Testis (tissue), 3 donors: ENCODE measurements around the gene ZSCAN12. TPM values are rescaled to one million over a fixed set of nuclear protein-coding genes. Genes with fewer than 3 reads are reported as not detected.
"Not testable (repeated sequence)": the region's sequence is repeated elsewhere in the genome, so short reads cannot be mapped to it uniquely, and the experiment has no call there.

Experiments
- DNase-seq: peaks from one replicate; pipeline ENCODE4 v3.0.0-alpha.2; 2019
- H3K27ac ChIP-seq, 2 donors: fragments of 200-600 bp; sonication (generic); one replicate each; pipeline ENCODE4 v1.5.1; 2019
- H3K27me3 ChIP-seq: fragments of 200-600 bp; sonication (generic); one replicate; pipeline ENCODE4 v1.5.1; 2019
- H3K36me3 ChIP-seq: fragments of 200-600 bp; sonication (generic); one replicate; pipeline ENCODE4 v1.5.1; 2017; ENCODE audit warnings: low read depth; ENCODE audit errors: missing control alignments
- H3K4me1 ChIP-seq: fragments of 200-600 bp; sonication (generic); one replicate; pipeline ENCODE4 v1.5.1; 2019
- H3K4me3 ChIP-seq, 2 donors: fragments of 200-600 bp; sonication (generic); one replicate each; pipeline ENCODE4 v1.5.1; 2017 to 2019
- H3K9me3 ChIP-seq: fragments of 200-600 bp; sonication (generic); one replicate; pipeline ENCODE4 v1.5.1; 2017
- POLR2A ChIP-seq: fragments of 450-650 bp; IDR thresholded peaks from one replicate; pipeline ENCODE4 v1.6.1; 2017; ENCODE audit warnings: antibody characterized with exemption, mild to moderate bottlenecking, moderate library complexity
- WGBS, 2 donors: methylation state at CpG; one replicate each; pipeline ENCODE4 v1.1.5; 2018; 5-methylcytosine and 5-hydroxymethylcytosine counted together
- intact Hi-C: fragments of 100-400 bp; cut with DNase I; formaldehyde crosslinking; loops from one replicate; pipeline ENCODE4 v1.15.1; 2023; ENCODE audit warnings: low total_unique reads
- polyA plus RNA-seq: library from polyadenylated mRNA; stranded (reverse); fragments of 350-450 nt; fragmentation: Illumina TruSeq; extraction: RNeasy Lipid Tissue Mini Kit (QIAGEN cat#74804); gene quantifications from one replicate; pipeline ENCODE4 v1.2.3, GENCODE V29; 2014; ENCODE audit warnings: low read depth, low replicate concordance; ENCODE audit not compliant: insufficient read depth
- total RNA-seq, 2 donors: library from RNA; depleted of rRNA; stranded (reverse); fragments of >200 nt; gene quantifications; one replicate each; pipeline ENCODE4 v1.2.3, GENCODE V29; 2016
- TF ChIP-seq, protein P1 (sequence below), 3 experiments: fragments of 450-650 bp in 2 of 3; fragments of 200-600 bp in 1 of 3; sonication (generic) in 1 of 3; IDR thresholded peaks; one replicate each; pipeline ENCODE4 v1.5.1; 2016 to 2019; ENCODE audit warnings: antibody characterized with exemption in 3 of 3, mild to moderate bottlenecking in 2 of 3, moderate library complexity in 1 of 3

Gene ZSCAN12
- total and polyA plus RNA-seq, 3 donors from 2014 or later: 7.0 to 12.3 (median 12.2) TPM

DNA sequence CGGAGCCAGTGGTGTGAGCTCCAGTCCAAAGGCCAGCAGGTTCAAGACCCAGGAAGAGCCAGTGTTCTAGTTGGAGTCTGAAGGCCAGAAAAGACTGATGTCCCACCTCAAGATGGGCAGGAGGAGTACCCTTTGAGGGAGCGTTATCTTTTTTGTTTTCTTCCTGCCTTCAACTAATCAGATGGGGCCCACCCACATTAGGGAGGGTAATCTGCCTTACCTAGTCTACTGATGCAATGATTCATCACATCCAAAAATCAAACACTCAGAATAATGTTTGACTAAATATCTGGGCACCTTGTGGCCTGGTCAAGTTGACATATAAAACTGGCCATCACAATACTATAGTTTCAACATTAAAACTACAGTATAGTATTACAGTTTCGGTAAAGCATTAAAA, 30.1 kb downstream of the ZSCAN12 start:
- Histone ChIP-seq H3K36me3 (no peaks in the 10 kb centered on the region), H3K27me3 (no peaks in the 10 kb centered on the region), H3K4me3 (no peak overlapping the region), H3K9me3 (no peaks in the 10 kb centered on the region), H3K27ac (no peak overlapping the region), H3K4me1 (no peaks in the 10 kb centered on the region)
- no peak for DNase-seq
- no peak for TF ChIP-seq POLR2A
- TF ChIP-seq, protein P1, sequence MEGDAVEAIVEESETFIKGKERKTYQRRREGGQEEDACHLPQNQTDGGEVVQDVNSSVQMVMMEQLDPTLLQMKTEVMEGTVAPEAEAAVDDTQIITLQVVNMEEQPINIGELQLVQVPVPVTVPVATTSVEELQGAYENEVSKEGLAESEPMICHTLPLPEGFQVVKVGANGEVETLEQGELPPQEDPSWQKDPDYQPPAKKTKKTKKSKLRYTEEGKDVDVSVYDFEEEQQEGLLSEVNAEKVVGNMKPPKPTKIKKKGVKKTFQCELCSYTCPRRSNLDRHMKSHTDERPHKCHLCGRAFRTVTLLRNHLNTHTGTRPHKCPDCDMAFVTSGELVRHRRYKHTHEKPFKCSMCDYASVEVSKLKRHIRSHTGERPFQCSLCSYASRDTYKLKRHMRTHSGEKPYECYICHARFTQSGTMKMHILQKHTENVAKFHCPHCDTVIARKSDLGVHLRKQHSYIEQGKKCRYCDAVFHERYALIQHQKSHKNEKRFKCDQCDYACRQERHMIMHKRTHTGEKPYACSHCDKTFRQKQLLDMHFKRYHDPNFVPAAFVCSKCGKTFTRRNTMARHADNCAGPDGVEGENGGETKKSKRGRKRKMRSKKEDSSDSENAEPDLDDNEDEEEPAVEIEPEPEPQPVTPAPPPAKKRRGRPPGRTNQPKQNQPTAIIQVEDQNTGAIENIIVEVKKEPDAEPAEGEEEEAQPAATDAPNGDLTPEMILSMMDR (IDR thresholded peaks at IDR 0.05): no peak
- 94 to 96% methylated on average over 3 of the region's 3 CpGs for WGBS, 2 donors
- intact Hi-C loops: no loop called here

DNA sequence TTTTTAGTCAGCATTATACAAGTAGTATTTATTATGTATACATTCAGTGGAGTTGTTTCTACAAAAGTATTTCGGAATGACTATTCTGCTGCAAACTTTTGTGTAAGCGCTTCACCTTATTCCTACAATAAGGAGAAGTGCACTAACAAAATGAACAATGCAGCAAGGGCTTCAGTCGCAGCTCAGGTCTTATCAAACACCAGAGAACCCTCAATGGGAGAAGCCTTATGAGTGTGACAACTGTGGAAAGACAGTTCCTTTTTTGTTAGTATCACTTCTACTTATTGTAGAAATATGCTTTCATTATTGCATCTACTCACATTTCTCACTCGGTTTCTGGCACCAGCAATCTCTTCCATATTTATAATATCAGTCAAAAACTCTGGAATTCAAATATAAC, 31.0 kb downstream of the ZSCAN12 start:
- Histone ChIP-seq H3K27ac (no peak overlapping the region), H3K4me1 (no peaks in the 10 kb centered on the region), H3K27me3 (no peaks in the 10 kb centered on the region), H3K4me3 (no peak overlapping the region), H3K36me3 (no peaks in the 10 kb centered on the region), H3K9me3 (no peaks in the 10 kb centered on the region)
- TF ChIP-seq, protein P1 (IDR thresholded peaks at IDR 0.05): no peak
- 83 to 85% methylated on average over 4 of the region's 4 CpGs for WGBS, 2 donors
- DNase-seq: no peak
- intact Hi-C loops: no loop called here

- H3K4me3 ChIP-seq, intact Hi-C loops, H3K27me3 ChIP-seq, H3K4me1 ChIP-seq, DNase-seq, H3K27ac ChIP-seq, H3K36me3 ChIP-seq, H3K9me3 ChIP-seq: not testable (repeated sequence)
- 92 to 96% methylated on average over 4 of the region's 4 CpGs for WGBS, 2 donors
These were observed 34.0 kb downstream of the ZSCAN12 start for GRCh38 chr6:28365590-28365989.

GRCh38 chr6:28360961-28361360, 38.6 kb downstream of the ZSCAN12 start:
- WGBS, 2 donors: 87 to 92% methylated on average over 2 of the region's 2 CpGs
- Histone ChIP-seq H3K27me3 (no peaks in the 10 kb centered on the region), H3K4me3 (no peak overlapping the region), H3K4me1 (peaks cover 4% of the 10 kb centered on the region), H3K9me3 (no peaks in the 10 kb centered on the region), H3K36me3 (no peaks in the 10 kb centered on the region), H3K27ac (no peak overlapping the region)
- intact Hi-C loops: no loop called here
- TF ChIP-seq, protein P1 (IDR thresholded peaks at IDR 0.05): no peak
- no peak for TF ChIP-seq POLR2A
- no peak for DNase-seq

GRCh38 chr6:28359562-28359961, 40.0 kb downstream of the ZSCAN12 start:
- 77 to 84% methylated on average over 11 to 16 of the region's 16 CpGs for WGBS, 2 donors
- not testable (repeated sequence) for H3K27ac ChIP-seq, H3K36me3 ChIP-seq

DNA sequence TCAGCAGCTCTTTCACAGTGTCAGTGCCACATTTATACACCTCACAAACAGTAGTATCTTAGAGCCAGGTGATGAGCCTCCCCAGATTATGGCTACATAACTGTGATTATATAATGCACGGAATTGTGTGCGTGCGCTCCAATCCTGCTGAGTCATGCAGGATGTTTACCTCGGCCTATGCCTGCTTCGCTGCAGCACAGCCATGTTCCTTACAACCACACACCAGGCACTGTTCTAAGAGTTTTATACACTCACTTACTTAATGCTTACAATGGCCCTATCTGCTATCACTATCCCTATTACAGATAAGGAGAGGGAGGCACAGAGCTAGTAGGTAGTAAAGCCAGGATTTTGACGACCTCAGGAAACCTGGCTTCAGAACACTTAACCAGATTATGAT, 42.5 kb downstream of the ZSCAN12 start:
- no peaks in the 10 kb centered on the region for H3K36me3 ChIP-seq
- DNase-seq: no peak
- H3K27ac ChIP-seq: no peak overlapping the region
- peaks cover 4% of the 10 kb centered on the region for H3K4me1 ChIP-seq
- H3K9me3 ChIP-seq: no peaks in the 10 kb centered on the region
- H3K4me3 ChIP-seq: no peak overlapping the region
- 81 to 91% methylated on average over 6 of the region's 6 CpGs for WGBS, 2 donors
- TF ChIP-seq POLR2A: no peak
- TF ChIP-seq, protein P1 (IDR thresholded peaks at IDR 0.05): no peak
- no peaks in the 10 kb centered on the region for H3K27me3 ChIP-seq
- intact Hi-C loops: no loop called here

More at GRCh38 chr6:28359562-28359961, 40.0 kb downstream of the ZSCAN12 start:
- intact Hi-C loops, H3K4me1 ChIP-seq, H3K4me3 ChIP-seq, H3K27me3 ChIP-seq, DNase-seq, H3K9me3 ChIP-seq: not testable (repeated sequence)
